Stimulated activated CD4-positive, alpha-beta T cell treated with anti-CD3 and anti-CD28 coated beads, Interleukin-4, amount 100 ng/mL, for 1 hour (primary cell): ENCODE data around the gene RANBP9.

Source experiments
- DNase-seq: peaks from one replicate; pipeline ENCODE4 v3.0.0-alpha.2; 2020

The RANBP9 gene

GRCh38 chr6:13593103-13593502 lies 118.5 kb downstream of the RANBP9 start:
- DNase-seq = no peak

GRCh38 chr6:13591205-13591921 lies 120.3 kb downstream of the RANBP9 start:
- no peak for DNase-seq

GRCh38 chr6:13590574-13591153 lies 121.0 kb downstream of the RANBP9 start:
- no peak for DNase-seq

- no peak for DNase-seq
These were observed 121.8 kb downstream of the RANBP9 start for GRCh38 chr6:13589801-13590200.

GRCh38 chr6:13586603-13587542 lies 124.8 kb downstream of the RANBP9 start:
- DNase-seq = no peak

GRCh38 chr6:13581700-13582229 lies 129.9 kb downstream of the RANBP9 start:
- no peak for DNase-seq

GRCh38 chr6:13579911-13580310 lies 131.7 kb downstream of the RANBP9 start:
- no peak for DNase-seq

- no peak for DNase-seq
These were observed 133.7 kb downstream of the RANBP9 start for GRCh38 chr6:13577926-13578325.

- DNase-seq = no peak
These were observed 135.6 kb downstream of the RANBP9 start for GRCh38 chr6:13576017-13576416.

- DNase-seq = no peak
These were observed 136.3 kb downstream of the RANBP9 start for GRCh38 chr6:13575377-13575775.

GRCh38 chr6:13574571-13575376 lies 136.9 kb downstream of the RANBP9 start, which contains the start of gene SIRT5:
Gene SIRT5, plus strand, starts transcription at chr6:13574601. Its CDS starts 9,510 bp downstream, at chr6:13584111.
- DNase-seq = peak; percentile 63

GRCh38 chr6:13574149-13574570 lies 137.5 kb downstream of the RANBP9 start:
- peak; percentile 92 for DNase-seq

GRCh38 chr6:13573669-13574110 lies 137.9 kb downstream of the RANBP9 start:
- peak; percentile 7 for DNase-seq

GRCh38 chr6:13572951-13573654 lies 138.5 kb downstream of the RANBP9 start:
- DNase-seq = no peak

GRCh38 chr6:13572240-13572639 lies 139.4 kb downstream of the RANBP9 start:
- DNase-seq = no peak
